HG03159 (cell line): ENCODE results near the gene MLLT3.
A peak's percentile ranks its signal among the peaks of the same experiment; 100 is the strongest.

ENCODE experiments used
- ATAC-seq: cut with Tn5 transposase; IDR thresholded peaks from one replicate; pipeline ENCODE4 v1.9.1; 2021; ENCODE audit warnings: mild to moderate bottlenecking, moderate library complexity; ENCODE audit not compliant: unreplicated experiment

MLLT3 gene

DNA sequence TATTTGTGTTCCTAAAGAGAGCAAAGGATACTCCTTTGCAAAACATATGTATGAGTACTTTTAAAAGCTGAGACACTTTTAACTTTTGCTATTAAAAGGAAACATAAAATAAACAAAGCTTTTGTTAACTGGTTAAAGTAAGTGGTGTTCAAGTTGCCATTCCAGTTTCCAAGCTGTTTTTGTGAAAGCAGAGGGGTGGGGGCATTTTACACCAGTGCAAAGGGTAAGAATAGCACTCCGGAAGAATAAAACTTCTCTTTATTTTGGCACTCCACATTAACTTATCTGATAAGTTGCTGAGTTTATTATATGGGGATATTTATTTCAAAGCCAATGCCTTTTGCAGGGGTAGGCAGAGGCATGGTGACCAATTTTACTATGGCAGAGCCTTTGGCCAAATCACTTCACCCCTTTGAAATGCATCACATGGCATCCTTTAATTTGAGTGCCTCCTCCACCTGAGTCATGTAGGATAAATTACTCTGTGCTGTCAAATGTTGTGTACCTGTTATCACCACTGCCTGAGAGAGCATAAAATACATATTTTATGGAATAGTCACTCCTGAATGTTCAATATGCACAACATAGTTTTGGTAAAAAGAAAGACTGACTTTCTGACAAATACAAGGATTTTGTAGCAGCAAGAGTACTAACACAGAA lies 62.9 kb downstream of the MLLT3 start:
- no peak for ATAC-seq

DNA sequence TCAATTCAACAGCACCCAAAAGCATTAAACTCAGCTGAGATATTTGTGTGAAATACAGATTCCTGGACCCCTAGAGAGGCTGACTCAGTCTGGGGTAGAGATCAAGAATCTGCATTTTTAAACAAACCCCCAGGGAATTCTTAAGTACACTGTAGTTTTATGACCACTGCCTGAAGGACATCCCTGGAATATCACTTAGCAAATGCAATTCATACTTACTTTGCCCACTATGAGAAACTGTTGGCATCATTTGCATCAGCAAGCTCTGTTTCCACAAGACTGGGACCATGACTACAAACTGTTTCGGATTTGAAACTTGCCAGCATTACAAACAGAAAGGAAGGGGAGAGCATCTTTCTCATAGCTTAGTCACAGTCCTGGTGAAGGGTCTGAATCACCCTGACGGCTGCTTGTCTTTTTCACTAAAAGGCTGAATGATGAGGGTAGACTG lies 63.7 kb downstream of the MLLT3 start:
- ATAC-seq: no peak

DNA sequence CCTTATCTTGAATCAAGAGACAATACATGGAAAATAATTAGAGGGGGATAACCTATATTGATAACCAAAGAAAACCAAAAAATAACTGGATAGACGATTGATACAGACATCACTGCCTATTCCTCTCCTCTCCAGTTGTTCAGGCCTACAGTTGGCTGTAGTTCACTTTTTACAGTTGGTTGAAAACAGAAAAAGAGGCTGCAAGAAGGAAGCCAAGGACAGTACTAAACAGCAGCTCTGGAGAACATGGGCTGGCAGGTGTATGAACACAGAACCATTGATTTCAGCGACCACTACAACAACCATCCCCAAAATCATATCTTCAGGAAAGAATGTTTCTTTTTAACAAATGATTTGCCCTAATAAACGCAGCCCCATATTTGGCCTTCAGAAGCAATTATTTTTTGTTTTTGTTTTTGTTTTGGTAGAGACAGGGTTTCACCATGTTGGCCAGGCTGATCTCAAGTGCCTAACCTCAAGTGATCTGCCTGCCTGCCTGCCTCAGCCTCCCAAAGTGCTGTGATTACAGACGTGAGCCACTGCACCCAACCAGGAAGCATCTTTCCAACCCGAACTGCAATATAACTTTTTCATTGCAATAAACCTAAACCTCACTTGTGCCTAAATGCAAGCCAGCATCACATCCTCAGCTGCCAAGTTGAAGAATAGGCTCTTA lies 64.3 kb downstream of the MLLT3 start:
- no peak for ATAC-seq

DNA sequence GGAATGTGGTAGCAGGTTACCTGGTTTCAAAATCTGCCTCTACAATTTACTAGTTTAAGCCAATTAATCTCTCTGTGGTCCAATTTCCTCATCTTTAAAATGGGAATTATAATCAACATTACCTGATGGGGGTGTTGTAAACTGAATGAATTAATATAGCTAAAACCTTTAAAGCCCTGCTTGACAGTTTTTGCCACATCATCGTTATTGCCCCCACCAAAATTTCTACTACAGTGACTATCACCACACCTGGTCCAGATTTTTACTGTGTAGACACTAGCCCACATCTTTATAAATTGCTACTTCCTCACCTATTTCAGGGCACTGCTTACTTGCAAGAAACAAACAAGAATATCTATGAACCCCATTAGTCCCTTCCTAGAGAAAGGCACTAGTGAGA lies 65.0 kb downstream of the MLLT3 start:
- no peak for ATAC-seq

DNA sequence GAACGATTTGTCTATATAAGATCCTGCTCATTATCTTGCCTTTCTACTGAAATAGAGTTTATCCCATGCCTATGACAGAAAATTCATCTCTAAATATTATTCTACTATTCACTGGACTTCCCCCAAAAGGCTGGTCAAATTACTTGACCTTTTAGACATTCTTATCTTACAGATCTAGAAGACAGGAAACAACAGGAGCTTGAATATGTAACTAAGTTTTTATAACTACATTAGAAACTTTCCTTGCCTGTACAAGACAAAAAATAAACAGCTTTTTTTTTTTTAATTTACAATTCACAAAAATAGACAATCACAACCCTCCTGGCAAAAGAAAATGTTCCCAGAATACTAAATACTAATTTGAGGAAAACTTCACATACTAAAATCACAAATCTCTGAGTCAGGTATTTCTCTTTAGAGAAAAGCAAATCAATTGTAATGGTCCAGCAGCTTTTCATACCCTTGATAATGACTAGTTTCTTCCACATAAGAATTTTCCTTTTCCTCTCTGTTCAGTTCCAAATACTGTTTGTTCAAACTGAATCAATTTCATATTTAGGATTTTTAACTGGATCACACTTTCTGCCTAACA lies 68.6 kb downstream of the MLLT3 start:
- no peak for ATAC-seq

DNA sequence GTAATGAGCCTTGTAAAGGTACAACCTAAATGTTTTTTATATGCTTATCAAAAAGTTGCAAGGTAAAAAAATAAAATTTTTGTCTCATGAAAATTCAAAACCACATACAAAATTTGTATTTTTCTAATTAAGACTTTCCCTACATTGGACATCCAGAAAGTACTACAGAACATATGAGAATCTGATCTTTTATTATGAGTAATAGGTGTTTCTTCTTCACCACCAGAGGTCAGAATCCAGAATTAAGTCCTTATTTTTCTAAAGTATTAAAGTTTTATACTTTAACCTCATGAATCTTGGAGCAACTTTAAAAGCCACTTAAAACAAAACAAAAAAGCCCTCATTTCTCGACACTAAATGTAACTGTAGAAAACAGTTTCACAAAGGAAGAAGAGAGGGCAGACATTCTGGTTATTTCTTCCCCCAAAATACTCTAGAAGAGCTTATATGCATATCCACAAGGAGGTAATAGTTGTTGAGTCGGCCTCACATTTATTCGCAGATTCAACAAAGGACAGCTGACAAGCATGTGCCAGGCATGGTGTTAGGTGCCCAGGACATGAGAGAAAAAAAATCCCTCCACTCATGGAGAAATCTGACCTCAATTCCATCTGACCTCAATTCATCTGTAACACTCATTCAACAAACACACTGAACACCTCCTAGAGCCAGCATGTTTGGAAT lies 69.3 kb downstream of the MLLT3 start:
- ATAC-seq: no peak

DNA sequence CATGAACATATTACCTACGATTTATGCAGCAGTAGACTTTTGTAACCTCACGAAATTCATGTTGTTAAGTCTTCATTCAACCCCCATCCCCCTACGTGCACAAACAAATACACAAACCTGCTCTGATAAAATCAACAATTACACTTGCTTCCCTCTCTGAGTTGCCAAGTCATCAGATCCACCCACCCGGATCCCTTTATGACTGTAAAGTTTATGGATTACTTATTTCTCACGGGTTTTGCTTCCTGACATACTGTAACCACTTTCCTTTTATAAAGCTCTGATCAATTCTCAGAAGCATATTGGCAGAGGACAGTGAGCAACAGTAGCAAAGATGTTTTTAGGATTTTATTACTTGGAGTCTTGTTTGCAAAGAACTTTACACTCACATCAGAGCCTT lies 70.5 kb downstream of the MLLT3 start:
- peak; percentile 65 for ATAC-seq

DNA sequence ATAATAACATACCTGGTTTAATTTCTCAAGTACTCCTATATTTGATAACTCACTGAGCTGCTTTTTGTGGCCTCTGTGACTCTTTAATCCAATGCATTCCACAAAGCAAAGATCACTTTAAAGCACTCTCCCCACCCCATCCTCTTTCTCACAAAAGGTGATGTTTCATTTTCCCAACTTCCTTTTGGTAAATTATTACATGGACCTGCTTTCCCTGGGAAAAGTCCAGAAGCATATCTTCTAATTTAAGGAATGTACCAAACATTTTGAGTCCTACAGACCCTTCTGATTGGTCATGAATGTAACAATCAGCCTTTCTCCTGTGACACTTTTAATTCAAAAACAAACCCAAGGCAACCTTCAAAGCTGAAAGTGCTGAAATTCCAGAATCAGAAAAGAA lies 71.1 kb downstream of the MLLT3 start:
- no peak for ATAC-seq

DNA sequence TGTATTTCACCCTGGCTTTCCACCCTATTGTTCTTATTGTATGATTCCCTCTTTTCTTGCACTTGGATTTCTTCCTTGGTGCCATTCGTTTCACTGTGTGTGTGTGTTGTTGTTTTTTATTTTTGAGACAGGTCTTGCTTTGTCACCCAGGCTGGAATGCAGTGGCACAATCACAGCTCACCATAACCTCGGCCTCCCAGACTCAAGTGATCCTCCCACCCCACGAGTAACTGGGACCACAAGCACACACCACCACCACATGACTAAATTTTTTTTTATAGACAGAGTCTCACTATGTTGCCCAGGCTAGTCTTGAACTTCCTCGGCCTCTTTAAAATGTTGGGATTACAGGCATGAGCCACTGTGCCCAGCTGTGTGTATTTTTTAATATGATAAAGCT lies 72.0 kb downstream of the MLLT3 start:
- ATAC-seq: no peak

DNA sequence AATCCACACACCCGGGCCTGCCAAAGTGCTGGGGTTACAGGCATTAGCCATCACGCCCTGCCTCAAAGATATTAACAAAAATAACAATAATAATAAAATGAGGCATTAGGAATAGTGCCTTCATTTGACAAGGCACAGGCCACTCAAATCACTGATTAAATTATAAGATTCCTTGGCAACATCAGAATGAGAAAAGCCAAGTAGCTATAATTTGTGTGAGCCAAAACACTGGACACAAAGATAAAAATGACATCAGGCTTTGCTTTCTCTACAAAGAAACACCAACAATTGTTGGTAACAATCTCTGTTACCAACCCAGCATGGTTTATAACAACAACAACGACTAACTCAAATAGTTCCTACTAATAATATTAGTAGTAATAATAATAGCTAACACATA lies 73.2 kb downstream of the MLLT3 start:
- ATAC-seq: no peak

DNA sequence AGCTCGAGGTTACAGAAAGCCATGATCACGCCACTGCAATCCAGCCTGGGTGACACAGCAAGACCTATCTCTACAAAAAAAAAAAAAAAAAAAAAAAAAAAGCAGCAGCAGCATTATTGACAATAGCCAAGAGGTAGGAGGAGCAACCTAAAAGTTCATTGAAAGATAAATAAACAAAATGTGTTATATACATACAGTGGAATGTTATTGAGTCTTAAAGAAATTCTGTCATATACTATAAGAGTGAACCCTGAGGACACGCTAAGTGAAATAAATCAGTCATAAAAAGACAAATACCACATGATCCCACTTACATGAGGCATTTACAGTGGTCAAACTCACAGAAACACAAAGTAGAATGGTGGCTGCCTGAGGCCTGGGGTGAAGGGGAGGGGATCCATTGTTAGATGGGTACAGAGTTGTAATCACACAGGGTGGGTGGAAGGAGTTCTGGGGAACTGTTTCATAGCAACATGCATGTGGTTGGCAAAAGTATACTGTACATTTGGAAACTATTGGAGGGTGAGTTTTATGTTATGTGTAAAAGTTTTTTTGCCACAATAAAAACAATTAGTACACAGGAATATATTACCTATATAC lies 77.2 kb downstream of the MLLT3 start:
- ATAC-seq: no peak

DNA sequence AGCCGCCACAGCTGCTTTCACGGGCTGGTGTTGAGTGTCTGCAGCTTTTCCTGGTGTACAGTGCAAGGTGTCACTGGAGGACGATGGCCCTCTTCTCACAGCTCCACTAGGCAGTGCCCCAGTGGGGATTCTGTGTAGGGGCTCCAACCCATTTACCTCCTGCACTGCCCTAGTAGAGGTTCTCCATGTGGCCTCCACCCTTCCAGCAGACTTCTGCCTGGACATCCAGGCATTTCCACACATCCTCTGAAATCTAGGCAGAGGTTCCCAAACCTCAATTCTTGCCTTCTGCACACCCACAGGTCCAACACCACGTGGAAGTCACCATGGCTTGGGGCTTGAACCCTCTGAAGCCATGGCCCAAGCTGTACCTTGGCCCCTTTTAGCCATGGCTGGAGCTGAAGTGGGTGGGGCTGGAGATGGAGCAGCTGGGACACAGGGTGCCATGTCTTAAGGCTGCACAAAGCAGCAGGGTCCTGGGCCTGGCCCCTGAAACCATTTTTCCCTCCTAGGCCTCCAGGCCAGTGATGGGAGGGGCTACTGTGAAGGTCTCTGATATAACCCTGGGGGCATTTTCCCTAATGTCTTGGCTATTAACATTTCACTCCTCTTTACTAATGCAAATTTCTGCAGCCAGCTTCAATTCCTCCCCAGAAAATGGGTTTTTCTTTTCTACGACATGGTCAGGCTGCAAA lies 82.0 kb downstream of the MLLT3 start:
- ATAC-seq: no peak

DNA sequence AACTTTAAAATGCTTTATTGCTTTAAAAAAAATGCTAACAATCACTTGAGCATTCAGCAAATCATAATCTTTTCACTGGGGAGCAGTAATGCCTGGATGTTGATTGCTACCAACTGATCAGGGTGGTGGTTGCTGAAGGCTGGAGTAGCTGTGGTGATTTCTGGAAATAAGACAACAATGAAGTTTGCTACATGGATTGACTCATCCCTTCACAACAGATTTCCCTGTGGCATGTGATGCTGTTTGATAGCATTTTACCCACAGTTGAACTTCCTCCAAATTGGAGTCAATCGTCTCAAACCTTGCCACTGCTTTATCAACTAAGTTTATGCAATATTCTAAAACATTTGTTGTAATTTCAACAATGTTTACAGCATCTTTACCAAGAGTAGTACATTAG lies 83.3 kb downstream of the MLLT3 start:
- no peak for ATAC-seq

DNA sequence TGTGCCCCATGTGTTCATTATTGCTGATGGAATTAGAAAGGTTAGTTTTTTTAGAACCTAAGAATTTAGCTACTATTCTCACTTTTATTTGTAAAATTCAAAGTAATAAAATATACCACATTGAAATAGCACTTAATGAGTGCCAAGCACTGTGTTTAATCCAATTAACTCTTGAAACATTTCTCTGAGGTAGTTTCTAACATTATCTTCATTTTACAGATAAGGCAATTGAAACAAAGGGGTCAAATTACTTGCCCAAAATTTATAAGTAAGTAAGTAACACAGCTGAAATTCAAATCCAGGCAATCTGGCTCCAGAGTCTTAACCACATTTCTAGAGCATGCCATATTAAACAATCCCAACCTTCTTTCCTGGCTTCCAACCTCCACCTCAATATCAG lies 84.2 kb downstream of the MLLT3 start:
- ATAC-seq: no peak

DNA sequence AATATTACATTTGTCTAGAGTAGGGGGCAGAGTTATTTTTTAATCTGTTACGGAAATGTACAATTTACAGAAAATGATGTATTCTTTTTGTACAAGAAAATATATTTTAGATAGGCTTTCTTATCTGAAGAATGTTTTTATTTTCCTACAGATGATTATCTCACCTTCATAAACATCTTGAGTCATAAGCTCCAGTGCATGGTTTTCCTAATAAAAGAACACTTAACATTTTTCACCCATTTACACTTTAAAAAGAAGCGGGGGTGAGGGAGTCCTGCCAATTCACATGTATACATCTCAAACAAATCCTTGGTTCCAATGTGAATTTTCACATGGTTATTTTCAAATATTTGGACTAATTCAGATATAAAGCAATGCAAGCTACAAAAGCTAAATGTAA lies 85.0 kb downstream of the MLLT3 start:
- no peak for ATAC-seq

DNA sequence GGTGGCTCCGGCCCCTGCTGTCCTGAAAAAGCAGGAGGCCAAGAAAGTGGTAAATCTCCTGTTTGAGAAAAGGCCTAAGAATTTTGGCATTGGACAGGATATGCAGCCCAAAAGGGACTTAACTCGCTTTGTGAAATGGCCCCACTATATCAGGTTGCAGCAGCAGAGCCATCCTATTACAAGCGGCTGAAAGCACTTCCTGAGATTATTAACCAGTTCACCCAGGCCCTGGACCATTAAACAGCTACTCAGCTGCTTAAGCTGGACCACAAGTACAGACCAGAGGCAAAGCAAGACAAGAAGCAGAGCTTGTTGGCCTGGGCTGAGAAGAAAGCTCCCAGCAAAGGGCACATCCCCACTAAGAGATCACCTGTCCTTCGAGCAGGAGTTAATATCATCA lies 89.7 kb downstream of the MLLT3 start:
- ATAC-seq: no peak

DNA sequence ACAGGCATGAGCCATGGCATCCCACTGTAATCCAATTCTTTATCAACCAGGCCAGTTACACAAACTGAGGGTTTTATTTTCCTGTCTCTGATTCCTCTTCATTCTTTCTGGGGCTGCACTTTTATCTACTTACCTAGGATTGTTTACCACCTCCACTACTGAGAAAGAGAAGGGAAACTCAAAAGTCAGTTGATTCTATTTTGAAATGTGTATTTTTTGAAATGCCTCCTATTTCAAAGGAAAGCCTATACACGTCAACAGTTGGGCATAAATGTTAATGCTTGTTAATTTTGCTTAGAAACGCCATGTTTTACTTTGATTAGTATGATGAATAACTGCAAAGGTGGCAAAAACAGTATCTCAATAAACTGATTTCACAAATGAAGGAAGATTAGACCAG lies 92.5 kb downstream of the MLLT3 start:
- ATAC-seq: no peak

DNA sequence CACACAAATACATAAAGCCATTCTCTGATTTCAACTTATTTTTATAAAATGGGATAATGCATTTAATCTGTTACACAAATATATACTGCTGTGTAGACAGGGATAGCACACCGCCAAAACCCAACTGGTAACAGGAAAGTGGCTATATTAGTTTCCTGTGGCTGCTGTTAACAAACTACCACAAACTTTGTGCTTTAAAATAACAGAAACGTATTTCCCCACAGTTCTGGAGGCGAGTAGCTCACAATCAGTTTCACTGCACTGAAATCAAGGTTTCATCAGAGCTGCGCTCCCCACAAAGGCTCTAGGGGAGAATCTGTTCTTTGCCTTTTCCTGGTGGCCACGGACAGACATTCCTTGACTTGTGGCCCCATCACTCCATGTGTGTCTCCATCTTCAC lies 94.0 kb downstream of the MLLT3 start:
- ATAC-seq: no peak

DNA sequence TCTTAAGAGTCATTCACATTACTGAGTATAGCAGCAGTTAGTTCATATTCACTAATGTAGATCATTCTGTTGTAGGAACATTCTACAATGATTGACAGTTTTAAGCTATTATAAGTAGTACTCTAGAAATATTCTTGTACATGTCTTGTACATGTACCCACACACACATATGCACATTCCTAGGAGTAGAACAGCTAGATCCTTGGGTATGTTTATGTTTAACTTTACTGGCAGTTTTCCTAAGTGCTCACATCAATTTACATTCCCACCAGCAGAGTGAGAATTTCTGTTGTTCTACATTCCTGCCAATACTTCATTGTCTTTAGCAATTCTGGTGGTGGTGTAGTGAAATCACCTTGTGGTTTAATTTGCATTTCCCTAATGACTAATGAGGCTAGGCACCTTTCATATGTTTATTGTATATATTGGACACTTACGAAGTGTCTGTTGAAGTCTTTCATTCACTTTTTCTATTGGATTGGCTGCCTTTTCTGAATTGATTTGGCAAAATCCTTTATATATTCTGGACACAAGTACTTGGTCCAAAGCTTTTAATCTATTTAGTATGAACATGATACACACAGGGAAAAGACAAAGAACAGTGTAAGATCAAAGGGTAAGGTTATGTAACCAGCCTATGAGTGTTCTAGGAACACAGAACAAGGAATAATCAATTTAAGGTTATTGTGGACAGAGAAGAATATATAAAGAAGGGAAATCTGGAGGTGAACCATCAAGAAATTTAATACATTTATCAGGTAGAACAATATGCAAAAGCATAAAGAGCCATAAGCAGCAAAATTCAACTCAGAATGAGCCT lies 95.6 kb downstream of the MLLT3 start:
- peak; percentile 93 for ATAC-seq

DNA sequence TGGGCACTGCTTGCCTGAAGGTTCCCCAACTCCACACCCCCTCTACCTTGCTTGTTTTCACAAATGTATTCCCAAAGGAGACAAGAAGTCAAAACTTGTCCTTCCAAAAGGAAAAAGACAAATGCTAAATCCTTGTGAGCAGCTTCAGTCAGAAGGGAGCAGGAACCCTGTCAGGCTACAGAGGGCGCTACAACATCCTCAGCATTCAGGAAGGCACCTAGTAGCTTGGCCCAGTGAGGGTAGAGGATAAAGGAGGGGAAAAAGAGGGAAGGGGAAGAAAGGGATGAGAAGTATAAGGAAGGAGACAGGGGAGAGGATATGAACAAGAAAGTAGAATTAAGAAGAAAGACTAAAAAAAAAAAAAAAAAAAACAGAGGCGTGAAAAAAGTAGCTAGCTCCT lies 97.5 kb downstream of the MLLT3 start:
- ATAC-seq: no peak
